ENCODE data around the gene HBS1L. TPM values are rescaled to one million over a fixed set of nuclear protein-coding genes. Genes with fewer than 3 reads are reported as not detected.

HBS1L gene
- total and polyA plus RNA-seq, 4 donors = 32.7 to 89.0 (median 52.2) TPM

GRCh38 chr6:135087403-135087802 is 32.8 kb upstream of the HBS1L start:
- H3K4me3 ChIP-seq (ENCODE audit: low read depth in 1 of 3, low read length in 3 of 3) = no peak overlapping the region

GRCh38 chr6:135086414-135086764 is 31.8 kb upstream of the HBS1L start:
- Histone ChIP-seq H3K27ac (ENCODE audit: low read depth in 1 of 2, low read length in 2 of 2) (no peak overlapping the region), H3K4me1 (ENCODE audit: control insufficient read depth in 4 of 4, insufficient read depth in 4 of 4, low read length in 3 of 4) (peaks cover 0 to 12% (median 5%) of the 10 kb centered on the region in 4 donors), H3K36me3 (ENCODE audit: control insufficient read depth in 4 of 4, insufficient read depth in 3 of 4, low read depth in 1 of 4, low read length in 3 of 4) (no peaks in the 10 kb centered on the region), H3K4me3 (ENCODE audit: low read depth in 1 of 3, low read length in 3 of 3) (no peak overlapping the region), H3K9me3 (ENCODE audit: control insufficient read depth in 4 of 4, low read length in 3 of 4) (peaks cover 0 to 7% (median 0%) of the 10 kb centered on the region in 4 donors), H3K27me3 (ENCODE audit: control insufficient read depth in 4 of 4, insufficient read depth in 4 of 4, low read length in 3 of 4) (no peaks in the 10 kb centered on the region), H3K9ac (ENCODE audit: low read depth in 1 of 2, low read length in 2 of 2) (no peak overlapping the region)
- TF ChIP-seq EGR1 (IDR thresholded peaks at IDR 0.05; ENCODE audit: low read depth in 2 of 2) (no peak), SP1 (IDR thresholded peaks at IDR 0.05) (no peak), GABPA (IDR thresholded peaks at IDR 0.05 in 1 of 2, conservative IDR thresholded peaks at IDR 0.05 in 1 of 2) (no peak), FOXA1 (IDR thresholded peaks at IDR 0.05) (no peak), HNF4G (IDR thresholded peaks at IDR 0.05) (no peak), YY1 (IDR thresholded peaks at IDR 0.05) (no peak), RAD21 (IDR thresholded peaks at IDR 0.05) (no peak)
- TF ChIP-seq, protein P1, sequence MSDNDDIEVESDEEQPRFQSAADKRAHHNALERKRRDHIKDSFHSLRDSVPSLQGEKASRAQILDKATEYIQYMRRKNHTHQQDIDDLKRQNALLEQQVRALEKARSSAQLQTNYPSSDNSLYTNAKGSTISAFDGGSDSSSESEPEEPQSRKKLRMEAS (IDR thresholded peaks at IDR 0.05) = no peak
- TF ChIP-seq, protein P2, sequence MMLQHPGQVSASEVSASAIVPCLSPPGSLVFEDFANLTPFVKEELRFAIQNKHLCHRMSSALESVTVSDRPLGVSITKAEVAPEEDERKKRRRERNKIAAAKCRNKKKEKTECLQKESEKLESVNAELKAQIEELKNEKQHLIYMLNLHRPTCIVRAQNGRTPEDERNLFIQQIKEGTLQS (IDR thresholded peaks at IDR 0.05) = no peak
- no peak for DNase-seq (ENCODE audit: low spot score)
- WGBS = 77% methylated on average over 5 of the region's 5 CpGs

More at GRCh38 chr6:135087403-135087802, 32.8 kb upstream of the HBS1L start:
- peaks cover 0 to 12% (median 5%) of the 10 kb centered on the region in 4 donors for H3K4me1 ChIP-seq (ENCODE audit: control insufficient read depth in 4 of 4, insufficient read depth in 4 of 4, low read length in 3 of 4)
- H3K36me3 ChIP-seq (ENCODE audit: control insufficient read depth in 4 of 4, insufficient read depth in 3 of 4, low read depth in 1 of 4, low read length in 3 of 4) = no peaks in the 10 kb centered on the region
- H3K27ac ChIP-seq (ENCODE audit: low read depth in 1 of 2, low read length in 2 of 2) = no peak overlapping the region
- TF ChIP-seq NR2F2 (IDR thresholded peaks at IDR 0.05) (no peak), RAD21 (IDR thresholded peaks at IDR 0.05) (peak in 1 of 2 donors; percentile 8)
- WGBS = 93% methylated on average over 3 of the region's 3 CpGs
- DNase-seq (ENCODE audit: low spot score) = no peak
- H3K27me3 ChIP-seq (ENCODE audit: control insufficient read depth in 4 of 4, insufficient read depth in 4 of 4, low read length in 3 of 4) = no peaks in the 10 kb centered on the region
- no peak overlapping the region for H3K9ac ChIP-seq (ENCODE audit: low read depth in 1 of 2, low read length in 2 of 2)
- no peaks in the 10 kb centered on the region for H3K9me3 ChIP-seq (ENCODE audit: control insufficient read depth in 4 of 4, low read length in 3 of 4)

DNA sequence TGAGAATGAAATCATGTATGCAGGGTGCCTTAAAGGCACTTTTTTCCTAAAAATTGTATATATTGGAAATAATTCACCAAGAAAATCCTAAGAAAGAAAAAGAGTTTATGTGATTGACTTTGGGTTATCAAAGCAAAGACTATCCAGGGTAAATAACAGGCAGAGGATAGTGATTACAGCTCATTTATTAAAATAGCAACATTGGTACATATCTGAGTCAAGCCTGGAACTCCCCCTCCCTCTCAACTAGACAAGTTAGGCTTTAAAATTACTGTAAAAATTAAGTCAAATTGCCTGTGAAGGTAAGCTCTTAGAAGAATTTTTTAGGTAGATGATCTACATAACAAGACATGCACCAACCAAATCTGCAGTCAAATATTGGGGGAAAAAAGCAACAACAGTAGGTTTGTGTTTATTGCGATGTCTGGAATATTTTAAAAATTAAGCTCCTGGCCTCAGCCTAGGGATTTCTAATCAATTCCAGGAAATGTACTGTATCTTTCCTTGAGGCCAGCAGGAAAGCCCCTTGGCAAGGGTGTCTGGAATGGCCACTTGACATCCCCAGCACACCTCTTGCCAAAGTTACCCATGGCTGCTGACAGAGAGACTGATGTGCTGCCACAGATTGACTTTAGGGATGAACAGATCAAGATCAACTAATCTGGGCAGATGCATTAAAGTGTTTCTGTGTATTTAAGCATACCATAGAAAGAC is 31.2 kb upstream of the HBS1L start:
- Histone ChIP-seq H3K4me1 (ENCODE audit: control insufficient read depth in 4 of 4, insufficient read depth in 4 of 4, low read length in 3 of 4) (peaks cover 0 to 12% (median 5%) of the 10 kb centered on the region in 4 donors), H3K36me3 (ENCODE audit: control insufficient read depth in 4 of 4, insufficient read depth in 3 of 4, low read depth in 1 of 4, low read length in 3 of 4) (no peaks in the 10 kb centered on the region), H3K4me3 (ENCODE audit: low read depth in 1 of 3, low read length in 3 of 3) (no peak overlapping the region), H3K27me3 (ENCODE audit: control insufficient read depth in 4 of 4, insufficient read depth in 4 of 4, low read length in 3 of 4) (no peaks in the 10 kb centered on the region), H3K9me3 (ENCODE audit: control insufficient read depth in 4 of 4, low read length in 3 of 4) (peaks cover 0 to 7% (median 0%) of the 10 kb centered on the region in 4 donors), H3K27ac (ENCODE audit: low read depth in 1 of 2, low read length in 2 of 2) (no peak overlapping the region), H3K9ac (ENCODE audit: low read depth in 1 of 2, low read length in 2 of 2) (no peak overlapping the region)
- no peak for DNase-seq (ENCODE audit: low spot score)
- TF ChIP-seq GABPA (IDR thresholded peaks at IDR 0.05 in 1 of 2, conservative IDR thresholded peaks at IDR 0.05 in 1 of 2) (no peak), JUND (IDR thresholded peaks at IDR 0.05) (no peak), HNF4G (IDR thresholded peaks at IDR 0.05) (no peak), FOXA1 (IDR thresholded peaks at IDR 0.05) (no peak), YY1 (IDR thresholded peaks at IDR 0.05) (no peak), TAF1 (conservative IDR thresholded peaks at IDR 0.05) (no peak), RXRA (IDR thresholded peaks at IDR 0.05) (no peak), EGR1 (IDR thresholded peaks at IDR 0.05; ENCODE audit: low read depth in 2 of 2) (no peak), ZBTB33 (IDR thresholded peaks at IDR 0.05) (no peak), SP1 (IDR thresholded peaks at IDR 0.05) (no peak), CTCF (IDR thresholded peaks at IDR 0.05; ENCODE audit: low read depth, low read length, missing input control) (no peak), HNF4A (conservative IDR thresholded peaks at IDR 0.05) (no peak)
- TF ChIP-seq, protein P1 (IDR thresholded peaks at IDR 0.05) = no peak
- 90% methylated on average over 1 of the region's 1 CpG for WGBS

All from liver (tissue), 9 donors.